T-cell (primary cell): ENCODE results near the gene TTLL1. TPM values are rescaled to one million over a fixed set of nuclear protein-coding genes. Genes with fewer than 3 reads are reported as not detected.
"Not testable (repeated sequence)": the region's sequence is repeated elsewhere in the genome, so short reads cannot be mapped to it uniquely, and the experiment has no call there.

ENCODE experiments used
- ATAC-seq, 4 experiments: fragments of 200-7000 bp in 3 of 4; fragments of 150-1000 bp in 1 of 4; cut with Tn5 transposase; replicated peaks in 1 of 4; 1 replicate in 3 of 4; 2 replicates in 1 of 4; pipeline ENCODE4 v1.10.0; 2021; ENCODE audit warnings: moderate library complexity in 3 of 4, mild to moderate bottlenecking in 2 of 4, moderate number of reproducible peaks in 1 of 4
- CTCF ChIA-PET, 2 donors: fragments of 300-600 bp; sonication (Branson Sonifier 250); formaldehyde crosslinking; loops; one replicate each; lab custom pipeline; 2022; ENCODE audit warnings: antibody characterized with exemption in 2 of 2; lab: Charles Lee
- POLR2A ChIA-PET, 2 donors: fragments of 300-600 bp; sonication (Branson Sonifier 250); formaldehyde crosslinking; loops; one replicate each; lab custom pipeline; 2022; ENCODE audit warnings: antibody characterized with exemption in 2 of 2; lab: Charles Lee
- DNase-seq, 35 experiments: peaks; one replicate each; pipeline versions ENCODE4 v3.0.0 to v3.0.0-alpha.2; 2013 to 2023
- H3K27ac ChIP-seq: one replicate; pipeline ENCODE4 v1.5.1; 2013; ENCODE audit warnings: low read length
- H3K27me3 ChIP-seq, 2 experiments: replicated peaks in 1 of 2; 1 replicate in 1 of 2; 2 replicates in 1 of 2; pipeline versions ENCODE4 v1.6.1 to v1.7.0; 2013; ENCODE audit warnings: low read length in 1 of 2, mixed read lengths in 1 of 2; ENCODE audit not compliant: control insufficient read depth in 2 of 2, insufficient read depth in 2 of 2; ENCODE audit errors: extremely low read depth in 1 of 2
- H3K36me3 ChIP-seq, 2 donors: 1 replicate in 1 of 2; 2 replicates in 1 of 2; pipeline versions ENCODE4 v1.6.1 to v1.7.0; 2013; ENCODE audit warnings: low read length in 1 of 2; ENCODE audit not compliant: control insufficient read depth in 2 of 2, insufficient read depth in 1 of 2; ENCODE audit errors: extremely low read depth in 1 of 2
- H3K4me1 ChIP-seq, 2 experiments: 1 replicate in 1 of 2; 2 replicates in 1 of 2; pipeline versions ENCODE4 v1.6.1 to v1.7.0; 2013; ENCODE audit warnings: low read length in 2 of 2, mixed read lengths in 1 of 2; ENCODE audit not compliant: insufficient read depth in 2 of 2, control insufficient read depth in 1 of 2; ENCODE audit errors: extremely low read depth in 1 of 2
- H3K4me3 ChIP-seq, 2 donors: 1 replicate in 1 of 2; 2 replicates in 1 of 2; pipeline versions ENCODE4 v1.5.1 to v1.7.0; 2013; ENCODE audit warnings: mild to moderate bottlenecking in 2 of 2, low read length in 1 of 2, moderate library complexity in 1 of 2; ENCODE audit not compliant: control insufficient read depth in 1 of 2; ENCODE audit errors: extremely low read depth in 1 of 2
- H3K9me3 ChIP-seq: 2 replicates; pipeline ENCODE4 v1.7.0; 2013
- H3K27ac Mint-ChIP-seq, 2 donors: one replicate each; pipeline ENCODE4 v1.8.0; 2020 to 2021; ENCODE audit warnings: mild to moderate bottlenecking in 2 of 2, mixed read lengths in 2 of 2
- H3K27me3 Mint-ChIP-seq, 2 donors: one replicate each; pipeline ENCODE4 v1.8.0; 2021 to 2022; ENCODE audit warnings: mixed read lengths in 2 of 2
- H3K36me3 Mint-ChIP-seq: one replicate; pipeline ENCODE4 v1.8.0; 2021; ENCODE audit warnings: mixed read lengths
- H3K4me1 Mint-ChIP-seq, 3 donors: one replicate each; pipeline ENCODE4 v1.8.0; 2020 to 2022; ENCODE audit warnings: mixed read lengths in 3 of 3, mild to moderate bottlenecking in 1 of 3
- H3K4me3 Mint-ChIP-seq, 3 donors: one replicate each; pipeline ENCODE4 v1.8.0; 2020 to 2022; ENCODE audit warnings: mild to moderate bottlenecking in 3 of 3, mixed read lengths in 3 of 3, moderate library complexity in 3 of 3
- H3K9me3 Mint-ChIP-seq, 3 donors: one replicate each; pipeline ENCODE4 v1.8.0; 2020 to 2022; ENCODE audit warnings: mixed read lengths in 3 of 3
- WGBS: methylation state at CpG from one replicate; pipeline ENCODE4 v1.1.5; 2013; ENCODE audit warnings: missing lambda C conversion rate; ENCODE audit not compliant: insufficient coverage; 5-methylcytosine and 5-hydroxymethylcytosine counted together
- total RNA-seq, 35 experiments: library from RNA in 6 of 35; stranded (reverse) in 6 of 35; fragments of 120-200 nt in 1 of 35; gene quantifications; one replicate each; pipeline versions ENCODE4 v1.2.1 to v1.2.4 and lab custom pipeline; 2013 to 2026

The TTLL1 gene
- total RNA-seq, 5 donors from 2014 or later (not counting 1 experiment from before 2014, with no cell fraction given) = 5.6 to 9.0 (median 6.9) TPM

DNA sequence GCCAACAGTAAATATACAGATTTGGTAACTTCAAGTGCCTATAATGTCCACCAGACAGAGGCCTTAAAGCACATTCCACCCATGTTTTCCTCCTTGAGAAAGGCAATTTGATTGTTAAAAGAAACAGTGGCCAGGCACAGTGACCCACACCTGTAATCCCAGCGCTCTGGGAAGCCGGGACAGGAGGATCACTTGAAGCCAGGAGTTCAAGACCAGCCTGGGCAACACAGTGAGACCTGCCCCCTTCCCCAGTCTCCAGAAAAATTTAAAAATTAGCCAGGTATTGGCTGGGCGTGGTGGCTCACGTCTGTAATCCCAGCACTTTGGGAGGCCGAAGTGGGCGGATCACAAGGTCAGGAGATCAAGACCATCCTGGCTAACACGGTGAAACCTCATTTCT, 93.5 kb downstream of the TTLL1 start:
- POLR2A ChIA-PET, H3K27ac ChIP-seq, H3K4me3 Mint-ChIP-seq, H3K36me3 ChIP-seq, ATAC-seq, H3K9me3 Mint-ChIP-seq, DNase-seq, H3K27me3 ChIP-seq, H3K4me3 ChIP-seq, H3K27ac Mint-ChIP-seq, H3K27me3 Mint-ChIP-seq, H3K9me3 ChIP-seq, CTCF ChIA-PET: not testable (repeated sequence)
- WGBS = 86% methylated on average over 2 of the region's 7 CpGs
- Mint-ChIP-seq H3K36me3 (peaks cover 12% of the 10 kb centered on the region), H3K4me1 (peaks cover 37 to 57% (median 49%) of the 10 kb centered on the region in 3 donors)
- H3K4me1 ChIP-seq = peaks cover 0 to 28% of the 10 kb centered on the region in 2 experiments

- no peak overlapping the region for H3K27ac ChIP-seq
- no peak for DNase-seq
Observed at GRCh38 chr22:42994917-42995562, 94.2 kb downstream of the TTLL1 start.

DNA sequence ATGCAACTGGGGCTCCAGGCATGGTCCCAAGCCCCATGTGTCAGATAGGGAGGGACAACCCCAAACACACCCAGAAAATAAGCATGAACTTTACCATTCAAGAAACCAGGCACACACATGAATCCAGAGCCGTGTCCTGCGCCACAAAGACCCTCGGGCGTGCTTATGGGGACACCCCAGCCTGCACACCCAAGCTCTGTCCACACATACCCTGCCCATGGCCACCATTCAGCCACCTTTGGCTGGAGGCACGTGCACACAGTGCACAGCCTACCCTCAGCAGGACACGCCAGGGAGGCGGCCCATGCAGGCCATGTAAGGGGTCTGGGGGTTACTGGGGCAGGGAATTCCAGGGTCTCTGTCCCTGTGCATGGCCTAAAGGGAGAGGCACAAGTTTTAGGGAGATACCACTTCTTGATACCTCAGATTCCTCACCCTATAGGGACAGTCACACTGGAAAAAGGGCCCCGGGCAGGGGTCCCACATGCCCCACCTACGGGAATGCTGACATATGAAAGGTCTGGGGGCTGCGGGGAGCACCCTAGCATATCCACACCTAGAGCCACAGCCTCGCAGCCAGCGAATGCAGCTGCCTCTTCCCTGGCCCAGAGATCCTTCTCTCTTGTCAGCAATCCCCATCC, 94.8 kb downstream of the TTLL1 start:
- no peak overlapping the region for H3K4me3 ChIP-seq
- H3K4me1 ChIP-seq = peaks cover 0 to 19% of the 10 kb centered on the region in 2 experiments
- H3K27ac ChIP-seq = no peak overlapping the region
- ChIA-PET POLR2A (interaction anchor here in 1 of 2 donors (0.5 kb wide), 1 partner anchor 380 kb away, joined by 3 read pairs; the partner anchor contains the start of gene POLDIP3), CTCF (no interaction called here)
- no peaks in the 10 kb centered on the region for H3K27me3 Mint-ChIP-seq
- ATAC-seq (no peak), DNase-seq (no peak)
- H3K9me3 Mint-ChIP-seq = no peaks in the 10 kb centered on the region
- no peaks in the 10 kb centered on the region for H3K27me3 ChIP-seq
- no peaks in the 10 kb centered on the region for H3K9me3 ChIP-seq
- no peak overlapping the region for H3K4me3 Mint-ChIP-seq
- WGBS = 96% methylated on average over 7 of the region's 12 CpGs
- H3K27ac Mint-ChIP-seq = no peak overlapping the region
- H3K36me3 ChIP-seq = peaks cover 0 to 4% of the 10 kb centered on the region in 2 donors
- peaks cover 12% of the 10 kb centered on the region for H3K36me3 Mint-ChIP-seq
- peaks cover 32 to 51% (median 46%) of the 10 kb centered on the region in 3 donors for H3K4me1 Mint-ChIP-seq

More at GRCh38 chr22:42994917-42995562, 94.2 kb downstream of the TTLL1 start:
- H3K9me3 ChIP-seq = no peaks in the 10 kb centered on the region
- Mint-ChIP-seq H3K9me3 (no peaks in the 10 kb centered on the region), H3K27ac (no peak overlapping the region), H3K27me3 (no peaks in the 10 kb centered on the region), H3K4me3 (no peak overlapping the region), H3K4me1 (peaks cover 37 to 57% (median 49%) of the 10 kb centered on the region in 3 donors), H3K36me3 (peaks cover 12% of the 10 kb centered on the region)
- ATAC-seq = no peak
- H3K4me1 ChIP-seq = peaks cover 0 to 24% of the 10 kb centered on the region in 2 experiments
- H3K36me3 ChIP-seq = peaks cover 0 to 4% of the 10 kb centered on the region in 2 donors
- 84% methylated on average over 8 of the region's 9 CpGs for WGBS
- no peak overlapping the region for H3K4me3 ChIP-seq
- ChIA-PET POLR2A (interaction anchor here in 1 of 2 donors (0.5 kb wide), 1 partner anchor 380 kb away, joined by 3 read pairs; the partner anchor contains the start of gene POLDIP3), CTCF (no interaction called here)
- H3K27me3 ChIP-seq = no peaks in the 10 kb centered on the region

GRCh38 chr22:42993651-42994275, 95.4 kb downstream of the TTLL1 start:
- Histone ChIP-seq H3K27ac (no peak overlapping the region), H3K4me3 (no peak overlapping the region), H3K4me1 (peaks cover 0 to 13% of the 10 kb centered on the region in 2 experiments), H3K27me3 (no peaks in the 10 kb centered on the region), H3K36me3 (peaks cover 0 to 4% of the 10 kb centered on the region in 2 donors), H3K9me3 (no peaks in the 10 kb centered on the region)
- Mint-ChIP-seq H3K27me3 (no peaks in the 10 kb centered on the region), H3K4me1 (peaks cover 26 to 45% (median 39%) of the 10 kb centered on the region in 3 donors), H3K27ac (no peak overlapping the region), H3K4me3 (no peak overlapping the region), H3K36me3 (peaks cover 12% of the 10 kb centered on the region), H3K9me3 (no peaks in the 10 kb centered on the region)
- DNase-seq (no peak), ATAC-seq (no peak)
- CTCF ChIA-PET = no interaction called here
- WGBS = 94% methylated on average over 11 of the region's 12 CpGs
- POLR2A ChIA-PET = no interaction called here

GRCh38 chr22:42992886-42993479, 96.2 kb downstream of the TTLL1 start:
- 61% methylated on average over 4 of the region's 9 CpGs for WGBS
- no peaks in the 10 kb centered on the region for H3K27me3 Mint-ChIP-seq
- H3K9me3 Mint-ChIP-seq = no peaks in the 10 kb centered on the region
- peaks cover 0 to 7% of the 10 kb centered on the region in 2 experiments for H3K4me1 ChIP-seq
- H3K4me3 Mint-ChIP-seq = no peak overlapping the region
- peaks cover 12% of the 10 kb centered on the region for H3K36me3 Mint-ChIP-seq
- no peaks in the 10 kb centered on the region for H3K9me3 ChIP-seq
- POLR2A ChIA-PET = no interaction called here
- ATAC-seq = no peak
- DNase-seq = no peak
- no peak overlapping the region for H3K4me3 ChIP-seq
- no peak overlapping the region for H3K27ac ChIP-seq
- CTCF ChIA-PET = no interaction called here
- no peak overlapping the region for H3K27ac Mint-ChIP-seq
- peaks cover 0 to 4% of the 10 kb centered on the region in 2 donors for H3K36me3 ChIP-seq
- no peaks in the 10 kb centered on the region for H3K27me3 ChIP-seq
- peaks cover 18 to 43% (median 36%) of the 10 kb centered on the region in 3 donors for H3K4me1 Mint-ChIP-seq

- POLR2A ChIA-PET = interaction anchor here in 1 of 2 donors (0.6 kb wide), 1 partner anchor 23 kb away, joined by 13 read pairs; the partner anchor contains the start of gene PACSIN2
- H3K27me3 ChIP-seq = no peaks in the 10 kb centered on the region
Observed at GRCh38 chr22:42992092-42992491, 97.1 kb downstream of the TTLL1 start.

More at GRCh38 chr22:42992092-42992491, 97.1 kb downstream of the TTLL1 start:
- no peak overlapping the region for H3K4me3 Mint-ChIP-seq
- peaks cover 20 to 38% (median 32%) of the 10 kb centered on the region in 3 donors for H3K4me1 Mint-ChIP-seq
- H3K27ac ChIP-seq = no peak overlapping the region
- no peak for DNase-seq
- no peak overlapping the region for H3K4me3 ChIP-seq
- peaks cover 0 to 4% of the 10 kb centered on the region in 2 donors for H3K36me3 ChIP-seq
- no peak for ATAC-seq
- peaks cover 0 to 2% of the 10 kb centered on the region in 2 experiments for H3K4me1 ChIP-seq
- peaks cover 12% of the 10 kb centered on the region for H3K36me3 Mint-ChIP-seq
- CTCF ChIA-PET = no interaction called here
- H3K9me3 ChIP-seq = no peaks in the 10 kb centered on the region
- no peaks in the 10 kb centered on the region for H3K9me3 Mint-ChIP-seq
- H3K27me3 Mint-ChIP-seq = no peaks in the 10 kb centered on the region
- no peak overlapping the region for H3K27ac Mint-ChIP-seq
- no CpG with 5 or more reads among the region's 3 CpGs for WGBS
